Thoracic aorta (tissue), 2 donors: ENCODE results near the gene SLU7. TPM values are rescaled to one million over a fixed set of nuclear protein-coding genes. Genes with fewer than 3 reads are reported as not detected.

Experiments
- ATAC-seq: fragments of 150-250 bp; one replicate; pipeline ENCODE4 v1.8.0; 2017; ENCODE audit warnings: low read depth; ENCODE audit not compliant: insufficient number of reproducible peaks, low FRiP score
- DNase-seq: peaks from one replicate; pipeline ENCODE4 v3.0.0-alpha.2; 2020; ENCODE audit warnings: low spot score
- H3K27ac ChIP-seq, 2 donors: fragments of 200-600 bp; sonication (generic); 1 replicate in 1 of 2; 2 replicates in 1 of 2; pipeline ENCODE4 v1.5.1; 2016; ENCODE audit warnings: mild to moderate bottlenecking in 2 of 2, moderate library complexity in 2 of 2
- H3K27me3 ChIP-seq: fragments of 200-600 bp; sonication (generic); replicated peaks from 2 replicates; pipeline ENCODE4 v1.6.0; 2016; ENCODE audit warnings: mild to moderate bottlenecking; ENCODE audit not compliant: insufficient read depth
- H3K36me3 ChIP-seq: fragments of 200-600 bp; sonication (generic); one replicate; pipeline ENCODE4 v1.5.1; 2016
- H3K4me1 ChIP-seq, 2 donors: fragments of 200-600 bp; sonication (generic); 1 replicate in 1 of 2; 2 replicates in 1 of 2; pipeline versions ENCODE4 v1.5.1 to v1.6.0; 2016; ENCODE audit warnings: low read depth in 2 of 2, mild to moderate bottlenecking in 1 of 2; ENCODE audit not compliant: control insufficient read depth in 1 of 2
- H3K4me3 ChIP-seq: fragments of 200-600 bp; sonication (generic); 2 replicates; pipeline ENCODE4 v1.5.1; 2016; ENCODE audit warnings: mild to moderate bottlenecking
- H3K9me3 ChIP-seq: fragments of 200-600 bp; sonication (generic); 2 replicates; pipeline ENCODE4 v1.5.1; 2016
- total RNA-seq, 2 donors: library from RNA; depleted of rRNA; stranded (reverse); fragments of >200 nt; gene quantifications; one replicate each; pipeline versions ENCODE4 v1.1.0 to v1.2.3, GENCODE V29; 2016
- TF ChIP-seq, protein P1 (sequence below): fragments of 200-600 bp; sonication (generic); IDR thresholded peaks from one replicate; pipeline ENCODE4 v1.5.1; 2019; ENCODE audit warnings: antibody characterized with exemption

Gene SLU7
- total RNA-seq, 2 donors from 2014 or later = 62.8 to 63.5 TPM

DNA sequence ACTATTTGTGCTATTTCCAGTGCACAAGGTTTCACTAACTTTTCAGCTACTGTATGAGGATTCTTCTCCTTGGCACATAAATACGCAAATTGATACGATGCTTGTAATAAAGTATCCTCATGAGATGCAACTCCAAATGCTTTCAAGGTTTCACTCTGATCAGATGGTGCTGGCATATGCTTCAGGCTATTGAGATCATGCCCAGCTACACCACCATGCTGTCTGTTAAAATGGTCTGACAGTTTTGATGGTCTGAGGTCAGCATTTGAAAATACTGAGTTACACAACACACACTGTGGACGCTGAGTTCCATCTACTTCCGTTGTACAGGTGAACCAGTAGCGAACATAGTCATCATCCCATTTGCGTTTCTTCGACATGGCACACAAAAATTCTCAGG lies 23.8 kb downstream of the SLU7 start:
- no peak for ATAC-seq
- DNase-seq = no peak
- no peaks in the 10 kb centered on the region for H3K36me3 ChIP-seq
- H3K4me3 ChIP-seq = no peak overlapping the region
- H3K27me3 ChIP-seq = no peaks in the 10 kb centered on the region
- peaks cover 4 to 29% of the 10 kb centered on the region in 2 donors for H3K4me1 ChIP-seq
- no peak overlapping the region for H3K27ac ChIP-seq
- TF ChIP-seq, protein P1, sequence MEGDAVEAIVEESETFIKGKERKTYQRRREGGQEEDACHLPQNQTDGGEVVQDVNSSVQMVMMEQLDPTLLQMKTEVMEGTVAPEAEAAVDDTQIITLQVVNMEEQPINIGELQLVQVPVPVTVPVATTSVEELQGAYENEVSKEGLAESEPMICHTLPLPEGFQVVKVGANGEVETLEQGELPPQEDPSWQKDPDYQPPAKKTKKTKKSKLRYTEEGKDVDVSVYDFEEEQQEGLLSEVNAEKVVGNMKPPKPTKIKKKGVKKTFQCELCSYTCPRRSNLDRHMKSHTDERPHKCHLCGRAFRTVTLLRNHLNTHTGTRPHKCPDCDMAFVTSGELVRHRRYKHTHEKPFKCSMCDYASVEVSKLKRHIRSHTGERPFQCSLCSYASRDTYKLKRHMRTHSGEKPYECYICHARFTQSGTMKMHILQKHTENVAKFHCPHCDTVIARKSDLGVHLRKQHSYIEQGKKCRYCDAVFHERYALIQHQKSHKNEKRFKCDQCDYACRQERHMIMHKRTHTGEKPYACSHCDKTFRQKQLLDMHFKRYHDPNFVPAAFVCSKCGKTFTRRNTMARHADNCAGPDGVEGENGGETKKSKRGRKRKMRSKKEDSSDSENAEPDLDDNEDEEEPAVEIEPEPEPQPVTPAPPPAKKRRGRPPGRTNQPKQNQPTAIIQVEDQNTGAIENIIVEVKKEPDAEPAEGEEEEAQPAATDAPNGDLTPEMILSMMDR = no peak
- H3K9me3 ChIP-seq = no peaks in the 10 kb centered on the region

DNA sequence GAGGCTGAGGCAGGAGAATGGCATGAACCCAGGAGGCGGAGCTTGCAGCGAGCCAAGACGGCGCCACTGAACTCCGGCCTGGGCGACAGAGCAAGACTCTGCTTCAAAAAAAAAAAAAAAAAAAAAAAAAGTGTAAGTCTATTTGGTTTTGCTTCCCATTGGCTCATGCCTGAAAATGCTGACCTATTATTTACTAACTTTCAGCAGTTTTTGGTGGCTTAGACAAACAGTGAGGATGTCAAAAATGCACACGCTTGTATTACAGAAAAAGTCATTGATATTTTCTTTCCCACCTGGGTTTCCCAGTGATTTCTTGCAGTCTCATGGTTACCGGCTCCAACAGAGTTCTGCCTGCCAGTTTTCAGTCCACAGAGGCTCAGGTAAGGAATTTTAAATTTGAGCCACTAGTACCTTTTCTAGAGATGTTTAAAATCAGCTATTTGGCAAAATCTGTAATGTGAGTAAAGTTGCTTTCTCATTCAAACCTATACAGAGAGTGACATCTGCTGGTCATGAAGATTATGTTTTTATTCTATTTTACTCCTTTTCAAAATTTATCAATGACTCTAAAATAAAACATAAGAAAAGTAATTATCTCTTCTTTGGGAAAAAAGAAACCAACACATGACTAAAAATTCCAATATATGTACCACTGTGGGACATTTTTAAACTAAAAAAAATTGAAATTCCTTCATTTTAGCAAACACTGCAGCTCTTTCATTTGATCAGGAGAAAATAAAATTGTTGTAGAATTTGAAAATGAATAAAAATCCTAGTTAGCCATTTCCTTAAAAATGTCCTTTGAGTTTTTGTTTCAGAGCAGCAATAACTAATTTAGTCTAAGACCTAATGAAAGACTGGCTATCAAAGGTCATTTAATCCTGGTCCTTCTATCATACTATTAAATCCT lies 27.8 kb downstream of the SLU7 start:
- Histone ChIP-seq H3K4me3 (no peak overlapping the region), H3K27ac (no peak overlapping the region), H3K27me3 (no peaks in the 10 kb centered on the region), H3K36me3 (no peaks in the 10 kb centered on the region), H3K4me1 (no peaks in the 10 kb centered on the region), H3K9me3 (peaks cover 12% of the 10 kb centered on the region)
- ATAC-seq (no peak), DNase-seq (no peak)
- TF ChIP-seq, protein P1 = peak; percentile 48

DNA sequence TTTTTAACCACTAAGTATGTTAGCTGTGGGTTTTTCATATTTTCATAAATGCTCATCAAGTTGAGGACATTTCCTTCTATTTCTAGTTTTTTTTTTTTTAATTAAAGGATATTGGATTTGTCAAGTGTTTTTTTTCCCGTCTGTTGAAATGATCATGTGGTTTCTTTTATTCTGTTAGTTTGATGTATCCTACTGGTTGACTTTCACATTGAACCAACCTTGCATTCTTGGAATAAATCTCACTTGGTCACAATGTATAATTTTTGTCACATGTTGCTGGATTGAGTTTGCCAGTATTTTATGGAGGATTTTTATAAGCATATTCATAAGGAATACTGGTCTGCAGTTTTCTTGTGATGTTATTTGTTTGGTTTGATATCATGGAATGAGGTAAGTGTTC lies 31.4 kb downstream of the SLU7 start:
- no peak for DNase-seq

DNA sequence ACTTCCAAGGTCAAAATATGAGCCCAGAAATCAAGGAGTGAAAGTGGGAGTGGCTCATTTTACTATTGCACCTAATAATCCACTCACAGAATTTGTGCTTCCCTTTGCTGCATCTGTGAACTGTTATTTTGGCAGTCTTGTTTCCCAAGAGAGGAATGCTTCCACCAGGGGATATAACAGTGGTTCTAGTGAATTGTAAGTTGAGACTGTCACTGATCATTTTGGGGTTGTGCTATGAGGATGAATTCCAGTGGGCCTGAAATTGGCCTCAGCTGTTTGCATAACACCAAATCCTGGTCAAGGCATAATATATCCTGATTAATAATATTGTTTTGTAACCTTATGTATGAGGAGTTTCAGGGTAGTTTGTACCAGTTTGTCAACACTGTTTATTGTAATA lies 33.4 kb downstream of the SLU7 start:
- TF ChIP-seq, protein P1 = no peak
- ATAC-seq = no peak
- Histone ChIP-seq H3K27me3 (no peaks in the 10 kb centered on the region), H3K27ac (no peak overlapping the region), H3K36me3 (no peaks in the 10 kb centered on the region), H3K4me1 (no peaks in the 10 kb centered on the region), H3K9me3 (peaks cover 12% of the 10 kb centered on the region), H3K4me3 (no peak overlapping the region)
- DNase-seq = no peak

More for the DNA sequence above, 31.4 kb downstream of the SLU7 start:
- no peak for ATAC-seq
- peaks cover 12% of the 10 kb centered on the region for H3K9me3 ChIP-seq
- H3K36me3 ChIP-seq = no peaks in the 10 kb centered on the region
- H3K27me3 ChIP-seq = no peaks in the 10 kb centered on the region
- H3K27ac ChIP-seq = no peak overlapping the region
- TF ChIP-seq, protein P1 = no peak
- H3K4me1 ChIP-seq = no peaks in the 10 kb centered on the region
- H3K4me3 ChIP-seq = no peak overlapping the region

DNA sequence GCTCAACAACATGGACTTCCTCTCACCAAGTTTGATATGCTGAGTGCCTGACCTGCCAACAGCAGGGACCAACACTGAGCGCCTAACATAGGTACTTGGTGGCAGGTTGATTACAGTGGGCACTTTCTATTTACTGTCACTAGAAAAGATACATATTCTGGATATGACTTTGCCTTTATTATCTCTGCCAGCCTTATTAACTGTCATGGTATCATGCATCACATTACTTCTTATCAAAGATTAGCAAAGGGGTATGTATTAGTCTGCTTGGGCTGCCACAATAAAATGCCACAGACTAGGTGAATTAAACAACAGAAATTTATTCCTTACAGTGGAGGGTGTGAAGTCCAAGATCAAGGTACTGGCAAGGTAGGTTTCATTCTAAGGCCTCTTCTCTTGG lies 34.2 kb downstream of the SLU7 start:
- H3K27me3 ChIP-seq = no peaks in the 10 kb centered on the region
- no peak overlapping the region for H3K4me3 ChIP-seq
- ATAC-seq (no peak), DNase-seq (no peak)
- H3K27ac ChIP-seq = no peak overlapping the region
- TF ChIP-seq, protein P1 = no peak
- peaks cover 0 to 1% of the 10 kb centered on the region in 2 donors for H3K4me1 ChIP-seq
- peaks cover 12% of the 10 kb centered on the region for H3K9me3 ChIP-seq
- no peaks in the 10 kb centered on the region for H3K36me3 ChIP-seq
